ENCODE measurements around the gene EXOC2. TPM values are rescaled to one million over a fixed set of nuclear protein-coding genes. Genes with fewer than 3 reads are reported as not detected.

The EXOC2 gene
- total RNA-seq, 1 experiment from 2014 or later = 30.5 TPM

- TF ChIP-seq CTCF (IDR thresholded peaks at IDR 0.05) = no peak
- TF ChIP-seq REST (IDR thresholded peaks at IDR 0.05; ENCODE audit: insufficient read depth in 1 of 2, low read depth in 2 of 2, low read length in 1 of 2) = no peak
- no peak for TF ChIP-seq TCF7L2 (IDR thresholded peaks at IDR 0.05; ENCODE audit: low read depth, low read length)
- TF ChIP-seq SIN3A (IDR thresholded peaks at IDR 0.05; ENCODE audit: borderline replicate concordance, insufficient read depth, low read depth, low read length) = no peak
- TF ChIP-seq POLR2AphosphoS5 (IDR thresholded peaks at IDR 0.05; ENCODE audit: low read depth, low read length) = no peak
- POLR2A ChIA-PET = no interaction called here
- CTCF ChIA-PET = no interaction called here
- intact Hi-C loops (cut with micrococcal nuclease; ENCODE audit: unreplicated experiment) (no loop called here), in situ Hi-C loops (cut with HindIII; ENCODE audit: low pct_unique_long_range_greater_than_20kb, low sequenced_read_pairs) (no loop called here)
- Histone ChIP-seq H3K4me3 (ENCODE audit: low read depth in 2 of 2, low read length in 2 of 2) (no peak overlapping the region), H3K4me1 (ENCODE audit: control insufficient read depth, insufficient read depth, low read length) (no peaks in the 10 kb centered on the region), H3K9me3 (ENCODE audit: control insufficient read depth, insufficient read depth, low read depth, low read length) (no peaks in the 10 kb centered on the region), H3K27me3 (ENCODE audit: control insufficient read depth, insufficient read depth, low read length) (no peaks in the 10 kb centered on the region), H3K36me3 (ENCODE audit: control insufficient read depth, insufficient read depth, low read length) (no peaks in the 10 kb centered on the region), H3K27ac (ENCODE audit: low read length) (no peak overlapping the region)
- BruUV-seq (replicated peaks) = no TSS peak
- no peak for DNase-seq (ENCODE audit: low read depth, low spot score)
- no peak for ATAC-seq
Measured at GRCh38 chr6:490251-491037, 202.5 kb downstream of the EXOC2 start.

- TF ChIP-seq POLR2AphosphoS5 (IDR thresholded peaks at IDR 0.05; ENCODE audit: low read depth, low read length) (no peak), TCF7L2 (IDR thresholded peaks at IDR 0.05; ENCODE audit: low read depth, low read length) (no peak), REST (IDR thresholded peaks at IDR 0.05; ENCODE audit: insufficient read depth in 1 of 2, low read depth in 2 of 2, low read length in 1 of 2) (no peak), SIN3A (IDR thresholded peaks at IDR 0.05; ENCODE audit: borderline replicate concordance, insufficient read depth, low read depth, low read length) (no peak), CTCF (IDR thresholded peaks at IDR 0.05) (no peak)
- no peaks in the 10 kb centered on the region for H3K36me3 ChIP-seq (ENCODE audit: control insufficient read depth, insufficient read depth, low read length)
- H3K27me3 ChIP-seq (ENCODE audit: control insufficient read depth, insufficient read depth, low read length) = no peaks in the 10 kb centered on the region
- ChIA-PET POLR2A (no interaction called here), CTCF (no interaction called here)
- BruUV-seq (replicated peaks) = no TSS peak
- no peaks in the 10 kb centered on the region for H3K4me1 ChIP-seq (ENCODE audit: control insufficient read depth, insufficient read depth, low read length)
- in situ Hi-C loops (cut with HindIII; ENCODE audit: low pct_unique_long_range_greater_than_20kb, low sequenced_read_pairs) (no loop called here), intact Hi-C loops (cut with micrococcal nuclease; ENCODE audit: unreplicated experiment) (no loop called here)
- DNase-seq (ENCODE audit: low read depth, low spot score) = no peak
- no peak overlapping the region for H3K27ac ChIP-seq (ENCODE audit: low read length)
- H3K4me3 ChIP-seq (ENCODE audit: low read depth in 2 of 2, low read length in 2 of 2) = no peak overlapping the region
- no peak for ATAC-seq
- no peaks in the 10 kb centered on the region for H3K9me3 ChIP-seq (ENCODE audit: control insufficient read depth, insufficient read depth, low read depth, low read length)
Measured at GRCh38 chr6:489762-490161, 203.2 kb downstream of the EXOC2 start.

All from Panc1 (cell line).